Glomerular endothelial cell (primary cell): ENCODE measurements around the gene MSI1. TPM values are rescaled to one million over a fixed set of nuclear protein-coding genes. Genes with fewer than 3 reads are reported as not detected.

Experiments
- DNase-seq: peaks from one replicate; pipeline ENCODE4 v3.0.0-alpha.2; 2011; ENCODE audit warnings: low read depth, low spot score; ENCODE audit errors: extremely low read depth
- total RNA-seq: library from RNA; depleted of rRNA; stranded (reverse); fragments of >200 nt; gene quantifications from 2 replicates; pipeline ENCODE4 v1.2.3, GENCODE V29; 2015

MSI1 gene
- not detected in 2 replicates for total RNA-seq

DNA sequence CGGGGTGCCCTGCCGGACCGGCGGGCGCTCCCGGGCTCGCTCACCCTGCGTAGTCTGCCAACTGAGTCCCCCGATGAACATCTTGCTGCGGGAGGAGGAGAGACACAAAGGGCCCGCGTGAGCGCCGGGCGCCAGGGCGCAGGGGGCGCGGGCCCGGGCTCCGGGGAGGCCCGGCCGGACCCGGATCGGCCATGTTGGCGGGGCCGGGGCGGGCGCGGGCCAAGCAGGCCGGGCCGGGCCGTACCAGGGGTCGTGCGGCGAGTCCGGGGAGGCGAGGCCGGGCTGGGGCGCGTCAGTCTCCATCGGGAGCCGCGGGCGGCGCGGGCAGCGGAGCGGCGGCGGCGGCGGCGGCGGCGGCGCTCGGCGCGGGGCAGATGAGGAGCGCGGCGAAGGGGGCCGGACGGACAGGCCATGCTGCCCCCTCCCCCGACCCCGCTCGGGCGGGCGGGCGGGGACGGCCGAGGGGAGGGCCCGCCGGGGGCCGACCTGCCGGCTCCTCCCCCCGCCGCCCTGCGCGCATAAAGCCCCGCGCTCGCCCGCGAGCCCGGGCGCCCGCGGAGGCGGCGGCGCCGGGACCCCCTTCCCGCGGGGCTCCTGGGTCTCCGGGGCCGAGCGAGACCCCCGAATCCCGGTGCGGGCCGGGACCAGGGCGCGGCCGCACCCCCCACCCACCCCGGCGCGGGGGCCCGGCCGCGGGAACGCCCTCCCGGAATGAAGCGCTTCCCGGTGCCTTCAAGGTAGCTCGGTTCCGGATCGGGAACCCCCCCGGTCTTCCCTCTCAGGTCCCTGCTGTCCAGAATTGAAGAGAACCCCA, at the start of gene MSI1:
Gene MSI1 (minus strand): TSS at position 376 of the 814 bp plus-strand sequence. CDS start 73 bp downstream, at position 303.
- DNase-seq, result no peak

DNA sequence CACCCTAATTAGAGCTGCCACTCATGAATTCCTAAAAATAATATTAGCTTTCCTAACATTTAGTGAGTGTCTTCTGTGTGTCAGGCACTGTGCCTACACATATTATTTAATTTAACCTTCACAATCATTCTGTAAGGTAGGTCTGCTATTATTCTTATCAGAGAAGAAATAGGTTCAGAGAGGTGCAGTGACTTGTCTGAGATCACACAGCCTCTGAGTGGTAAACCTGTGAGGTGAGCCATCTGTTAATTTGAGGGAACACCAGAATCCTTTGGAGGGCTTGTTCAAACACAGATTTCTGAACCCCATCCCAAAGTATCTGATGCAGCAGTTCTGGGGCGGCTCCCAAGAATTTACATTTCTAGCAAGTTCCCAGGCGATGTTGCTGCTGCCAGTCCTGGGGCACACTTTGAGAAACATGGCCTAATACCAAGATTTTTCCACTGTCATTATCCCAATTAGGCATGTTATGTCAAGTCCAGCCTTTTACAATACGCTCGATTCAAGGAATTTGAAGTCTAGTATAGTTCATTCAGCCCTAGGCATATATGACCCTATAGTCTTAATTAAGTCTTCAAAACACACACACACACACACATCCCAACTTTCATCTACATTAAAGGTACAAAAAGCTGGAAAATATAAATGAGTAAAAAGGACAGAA, 49.1 kb upstream of the MSI1 start:
- DNase-seq, result no peak

DNA sequence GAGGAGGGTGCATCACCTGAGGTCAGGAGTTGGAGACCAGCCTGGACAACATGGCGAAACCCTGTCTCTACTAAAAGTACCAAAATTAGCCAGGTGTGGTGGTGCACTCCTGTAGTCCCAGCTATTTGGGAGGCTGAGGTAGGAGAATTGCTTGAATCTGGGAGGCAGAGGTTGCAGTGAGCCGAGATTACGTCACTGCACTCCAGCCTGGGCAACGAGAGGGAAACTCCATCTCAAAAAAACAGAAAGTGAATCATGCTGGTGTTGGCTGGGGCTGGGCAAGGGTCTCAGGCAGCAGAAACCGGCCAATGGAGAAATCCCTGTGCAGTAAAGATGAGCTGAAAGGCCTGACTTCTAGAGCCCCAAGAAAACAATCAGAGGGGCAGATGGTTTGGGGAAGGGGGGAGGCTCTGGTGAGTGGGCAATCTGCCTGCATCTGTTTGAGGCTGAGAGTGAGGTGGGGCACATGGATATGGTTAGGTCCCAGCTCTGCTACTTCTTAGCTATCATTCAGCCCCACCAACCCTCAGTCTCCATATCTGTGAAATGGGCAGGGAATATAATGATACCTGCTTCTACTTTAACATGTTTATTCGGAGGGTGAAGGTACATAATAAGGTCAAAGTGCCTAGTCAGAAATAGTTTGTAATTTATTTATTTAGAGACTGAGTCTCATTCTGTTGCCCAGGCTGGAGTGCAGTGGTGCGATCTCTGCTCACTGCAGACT, 47.7 kb upstream of the MSI1 start:
- DNase-seq, result no peak

DNA sequence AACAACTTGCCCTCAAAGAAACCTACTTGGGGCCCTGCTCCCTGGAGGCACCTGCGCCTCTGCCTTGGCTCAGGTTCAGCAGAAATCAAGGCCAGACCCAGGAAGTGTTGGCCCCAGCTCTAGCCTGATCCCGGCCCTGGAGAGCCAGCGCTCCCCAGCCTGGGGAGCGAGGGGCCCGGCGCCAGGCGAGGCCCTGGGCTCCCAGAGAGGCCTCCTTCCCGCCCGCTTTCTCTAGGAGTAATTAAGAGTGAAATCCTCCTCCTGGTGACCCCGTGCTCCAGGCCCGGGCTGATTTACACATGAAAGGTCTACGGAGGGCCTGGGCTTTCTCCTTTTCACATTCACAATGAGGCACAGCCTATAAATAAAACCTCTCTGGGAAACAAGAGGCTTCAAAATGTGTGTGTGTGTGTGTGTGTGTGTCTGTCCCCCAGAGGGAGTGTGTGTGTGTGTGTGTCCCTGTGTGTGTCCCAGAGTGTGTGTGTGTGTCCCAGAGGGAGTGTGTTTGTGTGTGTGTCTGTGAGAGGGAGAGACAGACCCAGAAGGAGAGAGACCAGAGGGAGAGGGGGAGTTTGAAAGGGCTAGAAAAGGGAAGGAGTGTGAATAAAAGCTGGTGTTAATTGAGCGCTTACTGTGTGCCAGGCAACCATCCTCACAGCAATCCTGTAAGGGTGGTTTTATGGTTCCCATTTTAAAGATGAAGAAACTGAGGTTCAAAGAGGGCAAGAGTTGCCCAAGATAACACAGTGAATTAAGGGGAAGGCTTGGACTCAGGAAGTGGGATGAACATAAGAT, 45.1 kb upstream of the MSI1 start:
- DNase-seq, result no peak

DNA sequence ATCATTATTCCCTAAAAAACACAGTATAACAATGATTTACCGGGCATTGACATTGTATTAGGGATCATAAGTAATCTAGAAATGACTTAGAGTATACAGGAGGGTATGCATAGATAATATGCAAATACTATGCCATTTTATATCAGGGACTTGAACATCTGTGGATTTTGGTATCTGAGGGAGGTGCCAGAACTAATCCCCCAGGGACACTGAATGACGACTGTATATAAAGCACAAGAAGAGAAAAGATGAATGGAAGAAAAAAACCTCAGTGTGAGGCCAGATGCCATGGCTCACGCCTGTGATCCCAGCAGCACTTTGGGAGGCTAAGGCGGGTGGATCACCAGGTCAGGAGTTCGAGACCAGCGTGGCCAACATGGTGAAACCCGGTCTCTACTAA, 43.5 kb upstream of the MSI1 start:
- DNase-seq, result no peak

DNA sequence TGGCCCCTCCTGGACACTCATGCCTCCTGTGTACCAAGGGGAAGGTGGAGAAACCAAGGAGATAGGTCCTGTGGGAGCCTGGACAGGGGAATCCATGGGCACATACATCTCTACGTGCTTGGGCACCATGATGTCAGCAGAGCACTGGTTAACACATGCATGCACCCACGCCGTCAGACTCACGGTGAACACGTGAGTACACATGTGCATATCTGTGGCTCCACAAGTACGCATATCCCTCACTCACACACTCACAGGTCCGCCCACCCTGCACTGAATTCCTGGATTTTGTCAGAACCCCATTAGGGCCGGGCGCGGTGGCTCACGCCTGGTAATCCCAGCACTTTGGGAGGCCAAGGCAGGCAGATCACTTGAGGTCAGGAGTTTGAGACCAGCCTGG, 39.8 kb upstream of the MSI1 start:
- no peak for DNase-seq

DNA sequence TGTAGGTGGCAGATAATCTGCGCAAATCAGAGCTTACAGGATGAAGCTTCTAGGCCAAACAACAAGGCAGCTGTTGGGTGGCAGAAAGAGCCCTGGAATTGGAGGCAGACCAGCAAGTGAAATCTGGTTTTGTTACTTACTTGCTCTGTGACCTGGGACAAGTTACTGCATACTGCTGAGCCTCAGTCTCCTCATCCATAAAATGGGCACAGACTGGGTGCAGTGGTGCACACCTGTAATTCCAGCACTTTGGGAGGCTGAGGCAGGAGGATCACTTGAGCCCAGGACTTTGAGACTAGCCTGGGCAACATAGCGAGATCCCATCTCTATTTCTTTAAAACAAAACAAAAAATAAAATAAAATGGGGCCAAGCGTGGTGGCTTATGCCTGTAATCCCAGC, 37.6 kb upstream of the MSI1 start:
- no peak for DNase-seq

DNA sequence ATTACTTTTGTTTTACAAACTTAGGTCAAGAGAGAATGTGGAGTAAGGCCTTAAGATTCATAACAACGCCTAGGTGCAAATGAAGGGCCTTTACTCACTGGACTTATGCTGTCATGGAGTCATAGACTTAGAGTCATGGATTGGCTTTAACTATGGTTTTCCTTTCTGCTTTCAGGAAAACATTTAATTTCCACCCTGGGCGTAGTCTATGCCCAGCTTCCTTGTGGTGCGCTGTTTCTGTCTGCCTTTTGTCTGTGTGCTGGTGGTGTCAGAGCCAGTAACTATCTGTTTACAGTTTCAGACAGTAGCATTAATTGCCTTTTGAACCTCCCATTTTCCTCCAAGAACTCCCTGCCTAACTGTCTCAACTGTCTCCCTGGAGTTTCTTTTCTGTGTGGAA, 37.1 kb upstream of the MSI1 start:
- DNase-seq, result no peak

DNA sequence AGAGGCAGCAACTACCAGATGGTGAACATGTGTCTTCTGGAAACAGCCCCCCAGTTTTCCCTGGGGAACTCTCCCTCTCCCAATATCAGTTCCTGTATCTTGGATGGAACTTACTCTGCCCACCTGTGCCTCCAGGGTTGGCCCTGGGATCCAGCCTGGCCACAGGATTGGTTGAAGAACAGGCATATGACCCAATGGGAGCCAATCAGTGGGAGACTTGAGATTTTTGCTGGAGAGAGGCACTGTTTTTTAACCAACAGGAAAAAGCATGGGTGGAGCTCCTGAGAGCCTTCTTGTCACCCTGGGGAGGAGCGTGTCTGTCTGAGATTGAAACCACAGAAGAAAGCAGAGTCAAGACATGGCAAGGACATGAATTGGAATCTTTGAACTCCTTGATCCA, 35.3 kb upstream of the MSI1 start:
- DNase-seq, result no peak

DNA sequence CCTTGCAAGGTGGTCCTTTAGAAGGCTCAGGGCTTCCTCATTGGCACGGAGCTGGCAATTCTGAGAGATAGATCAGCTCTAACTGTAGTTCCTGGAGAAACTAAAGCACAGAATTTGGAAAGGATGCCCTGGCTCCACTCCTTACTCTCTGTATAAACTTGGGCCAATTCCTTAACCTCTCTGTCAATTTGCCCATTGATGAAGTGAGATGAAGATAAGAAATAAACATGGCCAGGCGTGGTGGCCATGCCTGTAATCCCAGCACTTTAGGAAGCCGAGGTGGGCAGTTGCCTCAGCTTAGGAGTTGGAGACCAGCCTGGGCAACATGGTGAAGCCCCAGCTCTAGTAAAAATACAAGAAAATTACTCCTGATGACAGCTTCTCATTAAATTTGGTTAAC, 34.9 kb upstream of the MSI1 start:
- DNase-seq, result no peak

DNA sequence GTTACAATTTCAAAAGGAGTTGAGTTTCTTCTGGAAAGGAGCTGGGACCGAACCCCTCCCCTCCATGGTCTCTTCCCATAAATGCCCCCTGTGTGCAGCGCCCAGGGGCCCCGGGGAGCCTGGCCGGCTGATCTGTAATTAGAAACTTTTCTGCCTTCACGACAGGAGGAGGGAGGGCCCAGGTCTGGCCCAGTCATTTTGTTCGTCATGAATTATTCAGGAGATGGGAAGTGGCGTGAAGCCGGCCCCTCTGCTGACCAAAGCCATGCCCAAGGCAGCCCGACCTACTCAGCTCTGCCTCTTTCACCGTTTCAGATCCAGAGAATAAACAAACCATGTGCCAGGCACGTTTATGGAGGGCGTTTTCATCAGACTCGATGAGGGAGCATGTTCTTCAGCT, 33.3 kb upstream of the MSI1 start:
- DNase-seq, result no peak

DNA sequence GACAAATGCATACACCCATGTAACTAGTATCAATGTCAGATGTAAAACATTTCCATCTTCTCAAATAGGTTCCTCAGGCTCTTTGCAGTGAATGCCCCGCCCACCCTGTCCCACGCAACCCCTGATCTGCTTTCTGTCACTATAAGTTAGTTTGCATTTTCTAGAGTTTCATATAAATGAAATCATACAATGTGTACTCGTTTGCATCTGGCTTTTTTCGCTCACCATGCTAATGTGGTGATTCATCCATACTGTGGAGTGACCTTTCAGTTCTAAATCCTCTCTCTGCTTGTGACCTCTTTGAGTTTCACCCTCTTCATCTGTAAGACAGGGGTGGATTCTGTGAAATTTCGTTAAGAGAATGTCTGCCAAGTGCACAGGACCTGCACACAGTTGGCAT, 30.6 kb upstream of the MSI1 start:
- no peak for DNase-seq

DNA sequence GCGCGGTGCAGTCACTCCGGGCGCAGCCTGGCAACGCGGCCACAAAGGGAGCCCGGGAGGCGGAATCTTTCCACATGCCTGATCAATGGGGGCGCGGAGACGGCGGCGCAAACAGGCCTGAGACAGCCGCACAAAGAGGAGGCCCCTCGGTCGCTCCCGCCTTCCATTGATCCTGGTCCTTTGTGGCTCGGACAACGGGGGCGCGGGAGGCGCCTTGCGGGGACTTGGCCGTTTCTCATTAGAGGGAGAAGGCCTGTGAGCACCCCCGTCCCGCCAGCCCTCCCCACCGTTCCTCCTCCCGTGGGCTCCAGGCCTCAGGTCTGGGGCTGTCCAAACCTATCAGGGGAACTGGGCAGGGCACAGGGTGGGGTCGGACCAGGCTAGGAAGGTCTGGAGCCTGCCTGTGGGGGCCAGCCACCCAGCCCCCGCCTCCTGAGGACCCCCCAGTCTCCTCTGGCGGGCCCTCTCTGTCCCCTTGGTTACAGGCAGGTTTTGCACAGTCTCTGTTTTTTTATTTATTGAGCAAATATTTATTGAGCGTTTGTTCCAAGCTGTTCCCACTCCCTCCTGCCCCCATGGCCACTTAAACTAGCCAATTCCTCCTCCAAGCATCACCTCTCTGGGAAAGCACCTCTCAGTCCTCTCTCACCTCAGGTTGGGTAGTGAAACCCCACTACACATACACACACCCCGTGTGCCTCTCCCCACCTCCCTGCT, 29.0 kb upstream of the MSI1 start:
- no peak for DNase-seq

DNA sequence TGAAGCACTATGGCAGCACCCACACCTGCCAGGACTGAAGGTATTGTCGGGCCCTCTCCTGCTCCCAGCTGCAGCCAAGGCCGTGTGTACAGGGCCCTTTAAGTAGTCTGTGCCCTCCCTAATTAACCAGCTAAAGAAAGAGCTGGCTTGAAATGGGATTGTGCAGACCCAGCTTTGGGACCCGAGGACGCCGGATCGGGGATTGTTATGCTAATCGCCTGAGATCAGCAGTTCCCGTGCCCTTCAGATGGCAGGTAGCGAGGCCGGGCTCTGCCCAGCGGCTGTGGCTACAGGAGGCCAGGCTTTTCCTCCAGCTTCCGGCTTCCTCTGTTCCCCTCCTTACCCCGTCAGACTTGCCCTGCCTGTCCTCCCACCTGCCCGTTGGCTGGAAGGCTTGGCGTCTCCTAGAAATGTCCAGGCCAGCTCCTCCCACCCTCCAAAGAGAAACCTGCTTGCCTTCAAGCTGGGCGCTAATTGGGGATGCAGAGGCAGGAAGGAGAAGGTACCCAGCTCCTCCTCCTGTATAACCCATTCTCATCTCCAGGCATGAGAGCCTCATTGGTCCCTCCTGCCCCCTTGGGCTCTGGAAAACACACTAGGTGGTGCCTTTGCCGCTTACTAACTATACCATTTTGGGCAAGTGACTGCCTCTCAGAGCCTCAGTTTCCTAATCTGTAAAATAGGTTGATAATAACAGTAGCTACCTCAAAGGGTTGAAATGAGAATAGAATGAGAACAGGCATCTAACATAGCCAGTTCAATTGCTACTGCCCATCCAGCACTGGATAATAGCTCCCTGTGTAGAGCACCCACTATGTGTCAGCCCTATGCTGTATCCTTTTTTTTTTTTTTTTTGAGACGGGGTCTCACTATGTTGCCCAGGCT, 25.8 kb upstream of the MSI1 start:
- DNase-seq, result no peak

DNA sequence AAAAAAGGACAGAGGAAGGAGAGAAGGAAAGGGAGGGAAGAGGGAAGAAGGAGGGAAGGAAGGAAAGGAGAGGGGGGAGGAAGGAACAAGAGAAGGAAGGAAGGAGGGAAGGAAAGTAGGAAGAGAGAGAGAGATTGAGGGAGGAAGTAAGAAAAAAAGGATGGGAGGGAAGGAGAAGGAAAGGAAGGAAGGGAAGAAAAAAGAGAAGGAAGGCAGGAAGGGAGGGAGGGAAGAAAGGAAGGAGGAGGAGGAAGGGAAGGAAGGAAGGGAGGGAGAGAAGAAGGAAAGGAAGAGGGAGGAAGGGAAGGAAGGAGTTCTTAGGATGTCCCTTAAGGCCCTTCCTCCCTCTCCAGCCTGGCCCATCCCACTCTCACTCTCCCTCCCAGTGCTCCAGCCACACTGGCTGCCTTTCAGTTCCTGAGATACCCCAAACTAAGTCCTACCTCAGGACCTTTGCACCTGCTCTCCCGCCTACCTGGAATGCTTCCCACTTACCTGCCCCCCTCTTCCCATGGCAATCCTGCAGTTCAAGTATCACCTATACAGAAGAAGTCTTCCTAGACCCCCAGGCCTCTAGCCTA, 21.7 kb upstream of the MSI1 start:
- DNase-seq, result no peak

DNA sequence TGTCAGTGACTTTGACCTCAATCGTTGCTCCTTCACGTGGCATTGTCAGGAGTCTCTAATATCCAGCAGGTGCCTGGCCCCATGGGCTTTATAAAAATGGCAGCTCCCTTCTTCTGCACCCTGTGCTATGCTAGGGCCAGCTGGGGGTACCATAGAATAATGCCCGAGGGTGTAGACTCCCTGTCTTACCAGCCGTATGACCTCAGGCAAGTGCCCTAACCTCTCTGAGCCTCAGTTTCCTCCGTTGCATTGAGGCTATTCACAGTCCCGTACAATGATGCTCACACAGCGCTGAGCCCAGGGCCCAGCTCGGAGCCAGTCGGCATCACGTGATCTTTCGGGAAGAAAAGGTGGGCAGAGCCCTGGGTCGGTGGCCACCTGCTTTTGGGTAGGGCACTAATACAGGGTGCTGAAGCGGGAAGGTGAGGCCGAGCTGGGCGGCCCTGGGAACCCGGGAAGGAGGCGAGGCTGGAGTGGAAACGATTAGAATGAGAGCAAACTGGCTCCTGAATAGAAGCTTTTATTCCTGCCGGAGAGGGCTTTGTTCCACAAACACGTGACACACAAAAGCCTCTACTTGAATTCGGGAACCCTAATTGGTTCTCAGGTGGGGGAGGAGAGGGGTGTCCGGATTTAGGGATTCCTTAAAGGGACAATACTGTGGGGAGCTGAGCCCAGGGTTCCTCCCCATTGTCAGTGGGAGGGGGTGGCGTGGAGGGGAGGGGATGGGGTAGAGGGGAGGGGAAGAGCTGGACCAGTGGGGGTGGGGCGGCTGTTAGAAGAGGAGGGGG, 19.9 kb upstream of the MSI1 start:
- no peak for DNase-seq

DNA sequence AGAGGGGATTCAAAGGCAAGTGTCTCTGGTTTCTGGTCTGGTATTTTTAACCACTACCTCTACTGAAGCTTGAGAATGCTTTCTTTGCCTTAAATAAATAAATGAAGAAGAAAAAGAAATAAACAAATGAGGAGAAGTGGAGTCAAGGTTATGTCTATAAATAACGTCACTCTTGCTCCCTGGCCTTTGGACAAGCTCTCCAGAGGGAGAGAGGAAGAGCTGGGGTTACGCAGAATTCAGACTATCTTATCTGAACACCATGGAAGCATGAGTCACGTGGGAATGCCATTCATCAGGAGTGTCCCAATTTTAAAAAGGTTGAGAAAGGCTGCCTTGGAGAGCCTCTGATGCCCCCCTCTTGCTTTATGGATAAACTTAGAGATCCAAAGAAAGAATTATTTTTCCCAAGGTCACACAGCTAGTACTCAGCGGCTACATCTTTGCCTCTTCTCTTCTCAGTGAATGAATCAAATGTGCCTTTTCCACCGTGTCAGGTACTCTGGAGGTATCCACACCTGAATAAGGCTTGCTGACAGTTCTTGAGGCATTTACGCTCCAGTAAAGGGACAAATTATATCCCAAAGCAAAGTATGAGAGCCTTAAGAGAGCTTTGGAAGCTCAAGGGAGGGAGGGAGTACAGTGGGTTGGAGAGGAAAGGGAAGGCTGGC, 12.9 kb upstream of the MSI1 start:
- no peak for DNase-seq

DNA sequence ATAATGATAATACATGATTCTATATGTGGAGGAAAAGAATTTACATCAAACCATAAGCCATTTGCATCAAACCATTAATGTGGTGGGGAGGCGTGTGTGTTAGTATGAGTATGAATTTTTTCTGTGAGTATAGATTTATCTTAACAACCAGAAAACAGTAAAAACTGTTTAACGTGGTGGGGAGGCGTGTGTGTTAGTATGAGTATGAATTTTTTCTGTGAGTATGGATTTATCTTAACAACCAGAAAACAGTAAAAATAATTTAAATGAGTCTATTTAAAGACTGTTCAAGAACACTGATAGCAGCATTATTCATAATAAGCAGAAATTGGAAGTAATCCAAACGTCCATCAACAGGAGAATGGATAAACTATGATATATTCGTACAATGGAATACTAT, 9.1 kb upstream of the MSI1 start:
- no peak for DNase-seq
